ENCODE measurements around the gene ADAR. TPM values are rescaled to one million over a fixed set of nuclear protein-coding genes. Genes with fewer than 3 reads are reported as not detected.

The ADAR gene
- polyA plus RNA-seq, 3 donors: 134 to 152 (median 150) TPM

DNA sequence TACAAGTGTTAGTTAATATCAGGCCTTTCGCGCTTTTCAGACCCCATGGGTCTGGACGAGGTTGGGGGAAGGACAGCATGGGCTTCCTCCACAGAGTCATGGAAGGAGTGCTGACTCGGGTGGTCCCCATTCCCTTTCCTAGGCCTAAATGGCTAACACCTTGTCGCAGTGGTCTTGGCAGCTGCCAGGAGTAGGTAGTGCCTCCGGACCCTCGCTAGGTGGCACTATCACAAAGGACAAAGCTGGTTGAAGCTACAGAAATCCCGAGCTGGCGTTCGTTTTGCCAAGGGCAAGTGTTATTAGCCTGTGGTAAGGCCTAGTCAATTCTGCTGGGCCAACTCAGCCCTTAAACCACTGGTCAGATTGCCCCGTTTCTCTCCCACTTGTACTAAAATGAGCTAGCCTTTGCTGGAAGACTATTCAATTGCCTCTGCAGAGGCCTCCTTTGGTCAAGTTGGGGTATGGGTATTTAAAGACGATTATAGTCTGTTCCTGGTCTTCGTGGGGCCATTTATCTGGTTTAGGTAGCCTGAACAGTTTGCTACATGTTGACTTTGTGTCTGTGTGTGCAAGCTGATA, 48.4 kb downstream of the ADAR start:
- peak; percentile 91 for DNase-seq

GRCh38 chr1:154558720-154559465, 49.1 kb downstream of the ADAR start:
- DNase-seq: peak; percentile 98

DNA sequence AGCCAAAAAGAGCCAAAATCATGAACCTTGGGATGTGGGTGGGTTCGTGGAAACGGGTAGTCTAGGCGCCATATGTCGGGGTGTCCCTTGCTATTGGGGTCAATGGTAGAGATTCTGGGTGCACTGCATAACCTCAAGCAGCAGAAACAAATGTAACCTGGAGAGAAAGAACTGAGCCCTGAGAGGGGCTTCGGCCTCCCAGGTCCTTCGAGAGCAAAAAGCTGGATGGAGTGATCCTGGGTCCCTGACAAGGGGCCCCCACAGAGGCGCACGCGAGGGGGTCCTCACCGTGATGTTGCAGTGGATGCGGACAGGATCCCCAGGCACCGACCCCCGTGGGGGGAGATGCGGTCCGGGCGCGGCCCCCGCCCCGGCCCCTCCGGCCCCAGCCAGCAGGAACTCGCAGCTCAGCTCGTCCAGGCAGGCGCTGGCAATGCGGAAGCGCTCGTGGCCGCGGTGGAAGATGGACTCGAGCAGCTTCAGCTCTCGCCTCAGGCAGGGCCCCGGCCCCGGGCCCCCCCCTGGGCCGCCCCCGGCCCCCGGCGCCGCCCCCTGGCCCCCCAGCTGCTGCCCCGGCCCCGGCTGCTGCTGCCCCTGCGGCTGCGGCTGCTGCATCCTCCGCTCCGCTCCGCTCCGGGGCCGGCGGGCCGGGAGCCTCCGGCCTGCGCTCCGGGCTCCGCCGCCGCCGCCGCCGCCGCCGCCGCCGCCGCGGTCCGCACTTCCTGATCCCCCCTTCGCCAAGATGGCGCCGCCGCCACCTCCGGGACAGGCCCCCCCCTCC, 49.9 kb downstream of the ADAR start, which contains the start of gene UBE2Q1:
UBE2Q1 (minus strand) TSS at position 724 of the 781 bp plus-strand sequence; CDS start at position 615, 109 bp downstream.
- no peak for DNase-seq

GRCh38 chr1:154557248-154557938, 50.6 kb downstream of the ADAR start:
- DNase-seq: no peak

- DNase-seq: no peak
Observed at GRCh38 chr1:154556422-154556821, 51.6 kb downstream of the ADAR start.

DNA sequence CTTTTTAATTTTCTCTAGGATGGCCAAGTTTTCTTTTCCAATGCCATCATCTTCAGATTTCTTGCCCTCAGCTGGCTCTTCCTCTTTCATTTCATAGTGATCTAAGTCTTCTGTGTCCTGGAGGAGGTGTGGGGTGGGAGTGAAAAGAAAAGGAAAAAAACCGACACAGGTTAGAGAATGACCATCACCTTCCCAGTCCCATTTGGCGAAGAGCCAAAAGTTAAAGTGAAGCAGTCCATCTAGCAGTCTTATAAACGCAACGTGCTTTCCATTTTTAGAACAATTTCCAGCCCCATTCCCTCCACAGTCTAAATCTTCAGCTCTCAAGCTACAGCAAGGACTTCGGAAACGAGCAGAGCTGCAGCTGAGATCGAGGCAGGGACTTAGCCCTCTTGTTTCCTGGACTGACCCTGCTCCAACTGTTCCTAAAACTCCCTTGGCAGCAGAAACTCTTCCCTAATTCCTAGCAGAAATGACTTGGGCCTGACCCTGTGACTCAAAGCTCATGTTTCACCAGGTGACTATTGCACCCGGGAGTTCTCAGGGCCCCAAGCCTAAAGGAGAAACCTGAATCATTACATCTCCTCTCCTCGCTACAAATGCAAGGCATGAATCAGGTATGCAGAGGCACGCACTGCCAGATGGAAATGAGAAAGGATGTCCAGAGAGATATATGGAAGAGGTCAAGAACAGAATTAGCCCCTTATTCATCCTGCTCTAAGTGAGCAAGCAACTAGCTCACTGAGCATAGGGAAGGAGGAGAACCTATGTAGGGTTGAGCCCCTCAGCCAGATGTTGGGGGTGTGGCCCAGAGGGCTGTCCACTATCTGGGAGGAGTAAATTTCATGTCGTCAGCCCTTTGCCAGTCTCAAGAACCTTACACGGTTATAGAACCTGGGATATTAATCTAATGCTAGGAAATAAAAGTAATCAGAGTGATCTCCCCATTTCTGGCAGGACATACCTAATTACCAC, 54.6 kb downstream of the ADAR start:
- DNase-seq: no peak

DNA sequence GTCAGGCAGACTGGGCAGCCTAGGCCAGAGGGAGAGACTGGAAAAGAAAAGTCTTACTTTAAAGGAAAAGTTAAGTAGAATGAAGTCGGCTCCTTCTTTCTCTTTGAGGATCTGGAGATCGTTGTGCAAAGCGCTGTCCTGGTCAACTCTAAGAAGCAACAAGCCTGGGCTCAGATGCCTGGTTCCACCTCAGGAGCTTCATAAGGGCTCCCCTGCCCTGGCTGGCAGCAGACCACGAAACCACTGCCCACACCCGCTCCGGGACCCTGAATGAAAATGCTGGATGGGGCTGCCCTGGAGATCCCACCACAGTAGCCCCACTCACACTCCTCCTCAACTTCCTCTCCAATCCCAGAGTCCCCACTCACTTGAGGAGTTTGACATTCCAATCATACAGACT, 56.0 kb downstream of the ADAR start:
- DNase-seq: no peak

GRCh38 chr1:154551474-154551873, 56.5 kb downstream of the ADAR start:
- DNase-seq: no peak

GRCh38 chr1:154550657-154551056, 57.3 kb downstream of the ADAR start:
- DNase-seq: no peak

DNA sequence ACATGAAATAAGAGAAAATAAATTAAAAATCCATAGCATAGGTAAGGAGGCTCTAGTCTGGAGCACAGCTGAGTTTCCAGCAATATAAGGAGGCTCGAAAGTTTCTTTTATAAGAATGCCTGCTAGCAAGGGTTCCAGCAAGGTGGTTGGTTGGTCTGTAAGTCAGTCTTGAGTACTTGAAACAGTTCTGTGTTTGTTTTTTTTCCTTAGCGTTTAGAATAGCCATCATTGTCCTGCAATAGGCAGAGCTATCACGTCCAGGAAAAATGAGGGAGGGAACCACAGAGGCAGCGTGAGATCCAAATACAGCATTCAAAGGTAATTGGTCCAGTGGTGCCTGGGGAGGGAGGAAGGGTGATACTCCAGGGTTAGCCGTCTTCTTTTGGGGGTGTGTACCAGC, 57.9 kb downstream of the ADAR start:
- DNase-seq: no peak

DNA sequence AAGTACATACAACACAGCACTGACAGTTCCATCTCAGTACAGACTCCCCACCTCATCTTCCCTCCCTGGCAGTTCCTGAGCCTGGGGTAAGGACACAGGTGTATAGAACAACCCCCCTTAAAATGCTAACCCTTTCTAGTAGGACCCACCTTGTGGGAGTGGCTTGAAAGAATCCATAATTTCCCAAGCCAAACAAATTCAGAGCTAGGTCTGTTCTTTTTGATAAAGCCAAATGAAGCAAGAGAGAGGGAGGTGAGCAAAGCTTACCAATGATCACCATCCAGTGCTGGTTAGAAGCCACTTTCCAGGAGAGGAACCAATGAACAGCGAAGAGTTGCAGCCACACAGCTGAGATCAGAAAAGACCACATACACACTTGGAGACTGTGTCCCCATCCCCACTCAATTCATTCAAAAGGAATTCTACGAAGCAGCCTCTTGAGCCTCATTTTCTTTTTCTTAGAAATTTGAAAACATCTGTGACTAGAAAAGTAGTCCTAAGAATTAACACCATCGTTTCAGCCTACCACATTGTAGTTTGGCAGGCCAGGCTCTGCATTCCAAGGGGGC, 58.7 kb downstream of the ADAR start:
- DNase-seq: no peak

- no peak for DNase-seq
Observed at GRCh38 chr1:154548028-154548427, 60.0 kb downstream of the ADAR start.

DNA sequence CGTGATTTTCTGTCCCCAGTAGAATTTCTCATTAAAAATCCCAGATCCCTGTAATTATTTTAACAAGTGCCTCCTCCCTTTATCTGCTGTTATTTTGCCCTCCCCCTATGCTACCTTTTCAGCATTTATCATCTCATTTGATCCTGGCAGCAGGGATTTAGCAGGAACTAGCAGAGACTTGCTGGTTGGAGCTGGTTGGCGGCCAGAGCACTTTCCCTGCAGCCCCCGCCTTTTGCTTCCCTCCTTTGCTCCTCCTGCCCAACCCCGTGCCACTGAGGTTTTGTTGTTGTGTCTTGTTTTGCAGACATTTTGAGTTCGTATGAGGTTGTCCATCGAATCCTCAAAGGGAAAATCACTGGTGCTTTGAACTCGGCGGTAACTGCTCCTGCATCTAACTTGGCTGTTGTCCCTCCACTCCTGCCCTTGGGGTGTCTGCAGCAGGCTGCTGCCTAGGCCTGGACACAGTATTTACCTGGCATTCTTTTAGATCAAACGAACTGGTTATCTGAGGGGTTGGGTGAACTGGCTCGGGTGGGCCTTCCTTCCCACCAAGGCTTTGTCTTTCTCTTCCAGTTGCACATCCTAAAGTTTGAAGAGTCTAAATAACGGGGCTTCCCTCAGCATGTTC, 60.8 kb downstream of the ADAR start:
- no peak for DNase-seq

DNA sequence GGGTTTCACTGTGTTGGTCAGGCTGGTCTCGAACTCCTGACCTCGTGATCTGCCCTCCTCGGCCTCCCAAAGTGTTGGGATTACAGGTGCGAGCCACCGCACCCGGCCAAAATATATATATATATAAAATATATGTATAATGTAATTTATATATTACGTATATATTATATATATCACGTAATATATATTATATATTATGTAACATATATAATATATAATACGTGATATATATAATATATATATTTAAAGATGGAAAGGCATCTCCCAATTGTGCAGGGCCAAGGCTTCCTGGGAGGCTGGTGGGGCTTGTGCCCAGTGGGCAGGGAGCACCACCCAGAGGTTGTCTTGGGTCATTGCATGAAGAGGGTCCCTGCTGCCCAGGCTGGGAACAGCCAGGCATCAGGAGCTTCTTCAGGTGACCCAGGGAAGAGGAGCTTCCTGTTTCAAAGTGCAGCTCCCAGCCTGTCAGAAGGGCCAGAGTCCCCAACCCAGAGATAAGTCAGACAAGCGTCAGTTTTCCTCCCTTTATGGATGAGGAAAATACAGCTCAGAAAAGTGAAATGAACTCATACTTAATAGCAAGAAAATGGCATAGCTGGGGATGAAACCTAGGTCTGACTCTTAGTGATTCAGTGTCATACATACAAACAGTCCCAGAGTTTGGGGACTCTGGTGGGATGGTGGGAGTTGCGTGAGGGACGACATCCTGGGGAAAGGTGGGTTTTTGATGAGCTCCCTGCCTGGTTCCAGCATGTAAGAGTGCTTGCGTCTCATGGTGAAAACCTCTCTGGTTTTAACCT, 61.5 kb downstream of the ADAR start:
- peak; percentile 10 for DNase-seq

- no peak for DNase-seq
Observed at GRCh38 chr1:154541231-154541630, 66.8 kb downstream of the ADAR start.

DNA sequence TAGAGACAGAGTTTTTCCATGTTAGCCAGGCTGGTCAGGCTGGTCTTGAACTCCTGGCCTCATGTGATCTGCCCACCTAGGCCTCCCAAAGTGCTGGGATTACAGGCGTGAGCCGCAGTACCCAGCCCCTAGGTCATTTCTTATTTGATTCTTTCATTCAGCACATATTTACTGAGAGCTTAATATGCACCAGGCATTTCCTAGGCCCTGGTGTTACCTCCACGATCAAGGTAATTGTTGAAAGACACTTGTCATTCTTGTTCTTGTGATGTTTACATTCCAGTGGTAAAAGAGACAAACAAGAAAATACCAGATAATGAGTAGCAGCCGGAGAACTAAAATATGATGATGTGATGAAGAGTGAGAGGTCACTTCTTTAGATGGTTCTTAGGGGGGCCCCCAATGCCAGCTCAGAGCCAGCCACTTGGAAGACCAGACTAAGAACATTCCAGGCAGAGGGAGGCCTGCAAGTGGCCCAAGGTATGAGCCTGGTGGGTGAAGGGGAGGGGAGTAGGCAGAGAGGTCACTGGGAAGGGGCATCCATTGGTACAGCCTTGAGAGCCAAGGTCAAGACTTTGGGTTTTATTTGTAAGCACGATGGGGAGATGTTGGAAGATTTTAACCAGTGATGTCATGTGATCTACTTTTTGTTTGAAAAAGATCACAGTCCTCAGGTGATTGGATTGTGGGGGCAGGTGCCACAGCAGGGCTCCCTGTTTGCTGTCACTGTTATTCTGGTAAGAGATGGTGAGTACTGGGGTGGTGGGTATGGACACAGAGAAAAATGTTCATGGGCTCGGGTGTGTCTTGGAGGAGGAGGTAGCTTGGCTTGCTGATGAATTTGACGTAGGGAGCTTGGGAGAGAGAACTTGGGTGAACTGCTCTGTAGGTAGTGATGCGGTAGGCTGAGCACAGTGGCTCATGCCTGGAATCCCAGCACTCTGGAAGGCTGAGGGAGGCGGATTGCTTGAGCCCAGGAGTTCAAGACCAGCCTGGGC, 68.2 kb downstream of the ADAR start:
- no peak for DNase-seq

GRCh38 chr1:154536570-154536969, 71.4 kb downstream of the ADAR start:
- DNase-seq: no peak
